Gastrocnemius medialis (tissue), 4 donors: Measurements from ENCODE around the gene NUP62. TPM values are rescaled to one million over a fixed set of nuclear protein-coding genes. Genes with fewer than 3 reads are reported as not detected.

Experiments used
- ATAC-seq, 2 donors: fragments of 150-250 bp; one replicate each; pipeline ENCODE4 v1.9.1; 2016
- DNase-seq, 2 donors: peaks; one replicate each; pipeline ENCODE4 v3.0.0-alpha.2; 2019
- H3K27ac ChIP-seq, 4 donors: fragments of 200-600 bp; sonication (generic); 1 replicate in 1 of 4; 2 replicates in 3 of 4; pipeline ENCODE4 v1.5.1; 2016 to 2018; ENCODE audit warnings: mild to moderate bottlenecking in 2 of 4, moderate library complexity in 1 of 4
- H3K27me3 ChIP-seq, 3 donors: fragments of 200-600 bp; sonication (generic) in 2 of 3; 1 replicate in 1 of 3; 2 replicates in 2 of 3; pipeline versions ENCODE4 v1.5.1 to v1.6.0; 2016 to 2019; ENCODE audit warnings: mild to moderate bottlenecking in 1 of 3, moderate library complexity in 1 of 3
- H3K36me3 ChIP-seq, 2 donors: fragments of 200-600 bp; sonication (generic) in 1 of 2; one replicate each; pipeline ENCODE4 v1.5.1; 2017 to 2018
- H3K4me1 ChIP-seq, 2 donors: fragments of 200-600 bp; sonication (generic) in 1 of 2; one replicate each; pipeline ENCODE4 v1.5.1; 2016 to 2017; ENCODE audit warnings: mild to moderate bottlenecking in 2 of 2
- H3K4me3 ChIP-seq, 4 donors: fragments of 200-600 bp; sonication (generic) in 3 of 4; 1 replicate in 1 of 4; 2 replicates in 3 of 4; pipeline ENCODE4 v1.5.1; 2016 to 2019; ENCODE audit warnings: mild to moderate bottlenecking in 2 of 4
- H3K9me3 ChIP-seq, 3 donors: fragments of 200-600 bp; sonication (generic) in 2 of 3; 1 replicate in 1 of 3; 2 replicates in 2 of 3; pipeline ENCODE4 v1.5.1; 2016 to 2019
- POLR2A ChIP-seq, 2 donors: fragments of 450-650 bp; IDR thresholded peaks; one replicate each; pipeline ENCODE4 v1.6.1; 2017; ENCODE audit warnings: antibody characterized with exemption in 2 of 2, mild to moderate bottlenecking in 2 of 2, moderate library complexity in 2 of 2
- in situ Hi-C, 4 donors: fragments of 200-750 bp; cut with MboI; loops; one replicate each; pipeline versions ENCODE4 v1.15.0 to v1.8.0; 2017; ENCODE audit warnings: low sequenced_read_pairs in 4 of 4
- intact Hi-C: fragments of 100-400 bp; cut with DNase I; formaldehyde crosslinking; loops from one replicate; pipeline ENCODE4 v1.15.1; 2023; ENCODE audit warnings: low total_unique reads
- microRNA-seq, 2 donors: library from miRNA; unstranded; fragments of <30 nt; microRNA quantifications; one replicate each; pipeline ENCODE4, GENCODE V29; 2016; ENCODE audit warnings: borderline replicate concordance in 2 of 2
- total RNA-seq, 4 donors: library from RNA; depleted of rRNA; stranded (reverse); fragments of >200 nt; gene quantifications; one replicate each; pipeline versions ENCODE4 v1.1.0 to v1.2.3, GENCODE V29; 2016
- TF ChIP-seq, protein P1 (sequence below), 5 experiments: fragments of 450-650 bp in 3 of 5; fragments of 200-600 bp in 2 of 5; sonication (generic) in 2 of 5; IDR thresholded peaks in 4 of 5; conservative IDR thresholded peaks in 1 of 5; 1 replicate in 4 of 5; 2 replicates in 1 of 5; pipeline ENCODE4 v1.5.1; 2016 to 2019; ENCODE audit warnings: antibody characterized with exemption in 5 of 5, mild to moderate bottlenecking in 3 of 5, moderate library complexity in 3 of 5

Gene NUP62
- total RNA-seq, 4 donors from 2014 or later, result 32.8 to 38.0 (median 36.3) TPM

DNA sequence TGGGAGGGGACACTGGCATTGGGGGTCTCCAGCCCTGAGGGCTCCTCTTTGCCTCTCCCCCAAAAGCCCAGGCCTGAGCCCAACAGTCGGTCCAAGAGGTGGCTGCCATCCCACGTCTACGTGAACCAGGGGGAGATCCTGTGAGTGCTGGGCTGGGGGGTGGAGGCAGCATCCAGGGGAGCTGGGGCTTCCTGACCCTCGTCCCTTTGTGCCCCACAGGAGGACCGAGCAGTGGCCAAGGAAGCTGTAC, 71.5 kb downstream of the NUP62 start:
- H3K4me3 ChIP-seq, result no peak overlapping the region
- TF ChIP-seq, protein P1, sequence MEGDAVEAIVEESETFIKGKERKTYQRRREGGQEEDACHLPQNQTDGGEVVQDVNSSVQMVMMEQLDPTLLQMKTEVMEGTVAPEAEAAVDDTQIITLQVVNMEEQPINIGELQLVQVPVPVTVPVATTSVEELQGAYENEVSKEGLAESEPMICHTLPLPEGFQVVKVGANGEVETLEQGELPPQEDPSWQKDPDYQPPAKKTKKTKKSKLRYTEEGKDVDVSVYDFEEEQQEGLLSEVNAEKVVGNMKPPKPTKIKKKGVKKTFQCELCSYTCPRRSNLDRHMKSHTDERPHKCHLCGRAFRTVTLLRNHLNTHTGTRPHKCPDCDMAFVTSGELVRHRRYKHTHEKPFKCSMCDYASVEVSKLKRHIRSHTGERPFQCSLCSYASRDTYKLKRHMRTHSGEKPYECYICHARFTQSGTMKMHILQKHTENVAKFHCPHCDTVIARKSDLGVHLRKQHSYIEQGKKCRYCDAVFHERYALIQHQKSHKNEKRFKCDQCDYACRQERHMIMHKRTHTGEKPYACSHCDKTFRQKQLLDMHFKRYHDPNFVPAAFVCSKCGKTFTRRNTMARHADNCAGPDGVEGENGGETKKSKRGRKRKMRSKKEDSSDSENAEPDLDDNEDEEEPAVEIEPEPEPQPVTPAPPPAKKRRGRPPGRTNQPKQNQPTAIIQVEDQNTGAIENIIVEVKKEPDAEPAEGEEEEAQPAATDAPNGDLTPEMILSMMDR (IDR thresholded peaks at IDR 0.05 in 4 of 5, conservative IDR thresholded peaks at IDR 0.05 in 1 of 5), result no peak
- TF ChIP-seq POLR2A (IDR thresholded peaks at IDR 0.05), result no peak
- DNase-seq (no peak), ATAC-seq (no peak)
- peak overlapping the region in 3 of 4 donors; percentile 5 to 57 (median 52) for H3K27ac ChIP-seq
- peaks cover 6 to 13% of the 10 kb centered on the region in 2 donors for H3K4me1 ChIP-seq
- intact Hi-C loops, result no loop called here
- H3K36me3 ChIP-seq, result peaks cover 0 to 57% of the 10 kb centered on the region in 2 donors
- H3K27me3 ChIP-seq, result no peaks in the 10 kb centered on the region
- no peaks in the 10 kb centered on the region for H3K9me3 ChIP-seq
- in situ Hi-C loops, result no loop called here

DNA sequence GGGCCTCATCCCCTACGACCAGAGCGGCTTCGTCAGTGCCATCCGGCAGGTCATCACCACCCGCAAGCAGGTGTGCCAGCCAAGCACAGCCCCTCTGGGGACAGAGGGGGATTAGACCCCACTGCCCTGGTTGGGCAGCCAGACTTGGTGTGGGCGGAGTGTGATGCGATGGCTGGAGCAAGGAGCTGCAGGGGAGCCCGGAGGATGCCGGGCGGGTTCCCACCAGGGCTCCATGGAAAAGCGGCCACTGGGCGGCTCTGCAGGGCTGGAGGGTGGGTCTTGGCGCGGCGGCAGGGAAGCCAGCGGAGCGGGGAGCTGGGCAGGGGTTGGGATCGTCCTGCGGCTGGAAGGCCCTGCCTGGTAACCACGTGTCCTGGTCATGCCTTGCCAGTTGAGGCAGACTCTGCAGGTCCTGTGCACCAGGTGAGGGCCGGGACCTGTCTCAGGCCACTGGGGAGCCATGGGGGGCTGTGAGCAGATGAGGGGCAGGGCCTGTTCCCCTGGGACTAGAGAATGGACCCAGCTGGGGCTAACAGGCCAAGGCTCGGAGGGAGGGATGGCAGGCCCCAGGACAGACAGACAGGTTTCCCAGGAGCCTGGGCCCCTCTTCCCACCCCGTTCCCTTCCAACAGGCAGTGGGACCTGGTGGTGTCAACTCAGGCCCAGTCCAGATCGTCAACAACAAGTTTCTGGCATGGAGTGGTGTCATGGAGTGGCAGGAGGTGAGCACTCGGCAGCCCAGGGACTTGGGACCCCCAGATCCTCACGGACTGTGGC, 72.1 kb downstream of the NUP62 start:
- Histone ChIP-seq H3K4me1 (peaks cover 11 to 19% of the 10 kb centered on the region in 2 donors), H3K27ac (peak overlapping the region in 2 of 4 donors; percentile 52 to 57)

More for the DNA sequence above, 72.1 kb downstream of the NUP62 start:
- no peak for TF ChIP-seq POLR2A (IDR thresholded peaks at IDR 0.05)
- TF ChIP-seq, protein P1 (IDR thresholded peaks at IDR 0.05 in 4 of 5, conservative IDR thresholded peaks at IDR 0.05 in 1 of 5), result no peak
- H3K9me3 ChIP-seq, result no peaks in the 10 kb centered on the region
- H3K36me3 ChIP-seq, result peaks cover 0 to 57% of the 10 kb centered on the region in 2 donors
- in situ Hi-C loops (no loop called here), intact Hi-C loops (no loop called here)
- DNase-seq (no peak), ATAC-seq (no peak)
- H3K4me3 ChIP-seq, result no peak overlapping the region
- no peaks in the 10 kb centered on the region for H3K27me3 ChIP-seq

Small RNA genes lying within 50 kb of the gene (microRNA-seq; reads per million reads assigned to microRNA genes)
- 0 reads per million in 2 donors for gene MIR4750

Other genes with a start within 250 kb of the NUP62 start
- 1 to 10 TPM in 3 of 4 donors, not detected in 1; 1.0 to 2.1 (median 1.4) TPM for gene ADM5, start 239.9 kb downstream of the NUP62 start, total RNA-seq
- gene CPT1C, start 238.4 kb downstream of the NUP62 start, total RNA-seq, result under 1 TPM in 3 of 4 donors, not detected in 1; 0.26 to 0.97 (median 0.73) TPM
- gene TSKS, start 166.2 kb downstream of the NUP62 start, total RNA-seq, result under 1 TPM in 2 of 4 donors, not detected in 2; 0.13 to 0.16 TPM
- gene AP2A1, start 162.5 kb downstream of the NUP62 start, total RNA-seq, result 100 to 1,000 TPM in 3 of 4 donors, 10 to 100 TPM in 1; 94.2 to 142 (median 131) TPM
- 10 to 100 TPM; 14.2 to 35.5 (median 26.0) TPM for gene FUZ, start 116.2 kb downstream of the NUP62 start, total RNA-seq
- gene MED25, start 111.2 kb downstream of the NUP62 start, total RNA-seq, result 100 to 1,000 TPM in 1 of 4 donors, 10 to 100 TPM in 3; 46.6 to 105 (median 78.7) TPM
- gene PTOV1, start 78.3 kb downstream of the NUP62 start, total RNA-seq, result 10 to 100 TPM; 77.6 to 88.2 (median 87.0) TPM
- 10 to 100 TPM; 14.9 to 43.4 (median 21.1) TPM for gene PNKP, start 61.9 kb downstream of the NUP62 start, total RNA-seq
- gene AKT1S1, start 52.1 kb downstream of the NUP62 start, total RNA-seq, result 10 to 100 TPM; 23.8 to 56.8 (median 43.4) TPM
- gene TBC1D17, start 51.8 kb downstream of the NUP62 start, total RNA-seq, result 10 to 100 TPM; 48.7 to 84.3 (median 66.4) TPM
- 1 to 10 TPM in 1 of 4 donors, under 1 TPM in 1, not detected in 2; 0.15 to 1.1 TPM for gene IL4I1, start 32.6 kb downstream of the NUP62 start, total RNA-seq
- 10 to 100 TPM in 1 of 4 donors, 1 to 10 TPM in 3; 6.4 to 10.8 (median 9.0) TPM for gene ATF5, start 299 bp downstream of the NUP62 start, total RNA-seq
- gene SIGLEC11, start 31.7 kb upstream of the NUP62 start, total RNA-seq, result under 1 TPM in 3 of 4 donors, not detected in 1; 0.15 to 0.42 (median 0.25) TPM
- 10 to 100 TPM; 36.0 to 52.8 (median 39.9) TPM for gene VRK3, start 95.9 kb upstream of the NUP62 start, total RNA-seq
- 10 to 100 TPM in 2 of 4 donors, 1 to 10 TPM in 2; 4.6 to 12.2 (median 10.1) TPM for gene ZNF473, start 96.5 kb upstream of the NUP62 start, total RNA-seq
- gene IZUMO2, start 233.8 kb upstream of the NUP62 start, total RNA-seq, result not detected